ENCODE data around the gene AVEN.

DNA sequence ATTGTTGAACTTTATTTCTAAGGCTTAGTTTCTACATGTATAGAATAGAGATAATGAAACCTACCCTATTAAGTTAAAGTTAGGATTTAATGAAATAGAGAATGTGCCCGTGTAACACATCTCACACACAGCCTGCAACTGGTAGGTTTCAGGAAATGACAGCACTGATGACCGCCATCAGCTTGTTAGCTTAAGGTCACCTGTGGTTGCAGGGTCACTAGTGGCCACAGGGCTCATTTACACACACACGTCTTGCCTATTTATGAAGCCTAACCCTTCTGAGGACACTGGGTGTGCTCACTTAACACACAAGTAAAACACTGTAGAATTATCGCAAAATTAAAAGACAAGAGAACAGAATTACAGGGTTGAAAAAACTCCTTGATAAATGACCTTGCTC is 50.6 kb downstream of the AVEN start:
- TF ChIP-seq EZH2phosphoT487 (IDR thresholded peaks at IDR 0.05; ENCODE audit: borderline replicate concordance, low read length): no peak
- no peak for TF ChIP-seq CTCF (IDR thresholded peaks at IDR 0.05; ENCODE audit: low read depth, low read length, poor library complexity, severe bottlenecking)
